Neural cell (in vitro differentiated cells): ENCODE results near the gene PAK5. TPM values are rescaled to one million over a fixed set of nuclear protein-coding genes. Genes with fewer than 3 reads are reported as not detected.

Experiments
- H2AFZ ChIP-seq: fragments of 200-600, 300-800 bp; sonication (generic), shearing (Covaris generic); 2 replicates; pipeline ENCODE4 v1.6.0; 2014; ENCODE audit warnings: low read depth, mild to moderate bottlenecking, antibody characterized with exemption, low read length, moderate library complexity
- H3F3A ChIP-seq: fragments of 200-600 bp; shearing (Covaris generic); 2 replicates; pipeline ENCODE4 v1.6.1; 2016; ENCODE audit warnings: mild to moderate bottlenecking, moderate library complexity, mixed read lengths, antibody characterized with exemption, low read length; ENCODE audit not compliant: insufficient read depth, poor library complexity, severe bottlenecking
- H3K27ac ChIP-seq: fragments of 200-600, 300-800 bp; sonication (generic), shearing (Covaris generic); 2 replicates; pipeline ENCODE4 v1.5.1; 2014; ENCODE audit warnings: mild to moderate bottlenecking, low read length, moderate library complexity
- H3K27me3 ChIP-seq: fragments of 300-800, 200-600 bp; sonication (generic), shearing (Covaris generic); 2 replicates; pipeline ENCODE4 v1.6.0; 2014; ENCODE audit warnings: mild to moderate bottlenecking, low read depth, low read length, moderate library complexity; ENCODE audit not compliant: insufficient read depth
- H3K36me3 ChIP-seq: fragments of 300-800, 200-600 bp; sonication (generic), shearing (Covaris generic); 2 replicates; pipeline ENCODE4 v1.5.1; 2014; ENCODE audit warnings: mild to moderate bottlenecking, antibody characterized with exemption, low read length, moderate library complexity; ENCODE audit not compliant: insufficient read depth
- H3K4me2 ChIP-seq: fragments of 300-800, 200-600 bp; sonication (generic), shearing (Covaris generic); 2 replicates; pipeline ENCODE4 v1.6.0; 2014; ENCODE audit warnings: mild to moderate bottlenecking, low read length
- H3K4me3 ChIP-seq: fragments of 300-800, 200-600 bp; sonication (generic), shearing (Covaris generic); 2 replicates; pipeline ENCODE4 v1.5.1; 2014; ENCODE audit warnings: mild to moderate bottlenecking, low read length, moderate library complexity
- H3K79me2 ChIP-seq: fragments of 200-600 bp; shearing (Covaris generic); replicated peaks from 2 replicates; pipeline ENCODE4 v1.6.0; 2014; ENCODE audit warnings: mild to moderate bottlenecking, low read length, moderate library complexity; ENCODE audit not compliant: insufficient read depth
- H3K9ac ChIP-seq: fragments of 300-800, 200-600 bp; sonication (generic), shearing (Covaris generic); 2 replicates; pipeline ENCODE4 v1.6.1; 2016; ENCODE audit warnings: mild to moderate bottlenecking, low read length, mixed read lengths
- H3K9me2 ChIP-seq: fragments of 200-600 bp; shearing (Covaris generic); 2 replicates; pipeline ENCODE4 v1.6.1; 2016; ENCODE audit warnings: mild to moderate bottlenecking, low read length, mixed read lengths; ENCODE audit not compliant: insufficient read depth
- H3K9me3 ChIP-seq: fragments of 200-600, 300-800 bp; sonication (generic), shearing (Covaris generic); 2 replicates; pipeline ENCODE4 v1.6.1; 2016; ENCODE audit warnings: mild to moderate bottlenecking, mixed run types, low read length, moderate library complexity, mixed read lengths
- H4K20me1 ChIP-seq: fragments of 200-600 bp; shearing (Covaris generic); 2 replicates; pipeline ENCODE4 v1.6.1; 2016; ENCODE audit warnings: mild to moderate bottlenecking, mixed run types; ENCODE audit not compliant: insufficient read depth
- CTCF ChIP-seq: fragments of 450-650 bp; IDR thresholded peaks from 2 replicates; pipeline ENCODE4 v1.5.1; 2014; ENCODE audit warnings: antibody characterized with exemption, mild to moderate bottlenecking, moderate library complexity; ENCODE audit not compliant: poor library complexity, severe bottlenecking
- EP300 ChIP-seq: fragments of 450-650 bp; conservative IDR thresholded peaks from 2 replicates; pipeline ENCODE4 v1.6.1; 2014; ENCODE audit warnings: antibody characterized with exemption, mild to moderate bottlenecking, moderate library complexity; ENCODE audit not compliant: poor library complexity, severe bottlenecking
- EZH2 ChIP-seq: fragments of 200-600, 300-800 bp; shearing (Covaris generic), sonication (generic); IDR thresholded peaks from 2 replicates; pipeline ENCODE4 v1.6.1; 2014; ENCODE audit warnings: antibody characterized with exemption, low read length, borderline replicate concordance, mild to moderate bottlenecking; ENCODE audit not compliant: insufficient read depth, poor library complexity, severe bottlenecking
- MXI1 ChIP-seq: fragments of 450-650 bp; conservative IDR thresholded peaks from 2 replicates; pipeline ENCODE4 v1.6.1; 2014; ENCODE audit warnings: antibody characterized with exemption, mild to moderate bottlenecking; ENCODE audit not compliant: poor library complexity, severe bottlenecking
- POLR2AphosphoS5 ChIP-seq: IDR thresholded peaks from 2 replicates; pipeline ENCODE4 v1.6.1; 2012
- RAD21 ChIP-seq: fragments of 450-650 bp; conservative IDR thresholded peaks from 2 replicates; pipeline ENCODE4 v1.6.1; 2014; ENCODE audit warnings: antibody characterized with exemption, mild to moderate bottlenecking, moderate library complexity
- SMC3 ChIP-seq: fragments of 450-650 bp; conservative IDR thresholded peaks from 2 replicates; pipeline ENCODE4 v1.6.1; 2014; ENCODE audit warnings: antibody characterized with exemption, mild to moderate bottlenecking, moderate library complexity; ENCODE audit not compliant: poor library complexity
- TAF1 ChIP-seq: IDR thresholded peaks from 2 replicates; pipeline ENCODE4 v1.6.1; 2012; ENCODE audit warnings: low read depth
- polyA plus RNA-seq: library from polyadenylated mRNA; depleted of rRNA; stranded (reverse); fragments of >200 nt; gene quantifications from 2 replicates; pipeline ENCODE4 v1.2.3, GENCODE V29; 2014
- TF ChIP-seq, protein P1 (sequence below): IDR thresholded peaks from 2 replicates; pipeline ENCODE4 v1.6.1; 2012; ENCODE audit warnings: borderline replicate concordance

The PAK5 gene
- polyA plus RNA-seq, 1 donor from 2014 or later: 48.3 TPM

DNA sequence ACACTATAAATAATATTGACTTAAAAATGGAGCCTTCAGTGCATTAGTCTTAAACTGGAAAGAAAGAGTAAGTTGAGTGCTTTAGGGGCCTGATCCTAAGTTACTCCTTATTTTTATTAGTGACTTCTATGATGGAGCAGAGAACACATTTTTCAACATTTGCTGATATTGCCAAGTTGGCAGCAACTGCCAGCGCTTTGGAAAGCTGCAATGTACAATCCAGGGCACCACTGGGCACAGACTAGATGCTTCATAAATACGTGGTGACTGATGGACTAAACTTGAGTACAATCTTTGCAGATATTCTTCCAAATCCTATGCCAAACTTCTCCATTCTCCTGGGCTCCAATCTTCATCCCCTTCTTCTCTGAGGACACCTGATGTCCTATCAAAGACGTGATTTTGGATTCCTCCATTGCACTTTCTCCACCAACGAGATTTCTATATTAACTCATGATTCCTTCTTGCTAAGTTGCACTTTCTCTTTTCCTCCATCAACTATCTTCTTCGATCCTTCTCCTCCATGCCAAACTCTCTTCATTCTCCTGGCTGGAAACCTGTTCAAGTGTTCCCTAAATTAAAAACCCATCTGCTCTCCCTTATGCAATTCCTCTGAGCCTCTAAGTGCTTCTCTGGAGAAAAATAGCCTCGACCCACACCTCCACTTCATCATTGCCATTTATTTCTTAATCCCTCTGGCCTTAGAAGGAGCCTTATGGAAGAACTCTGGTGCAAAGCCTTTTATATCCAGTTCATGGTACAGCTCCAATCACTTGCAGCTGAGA, 28.5 kb upstream of the PAK5 start:
- H3K4me3 ChIP-seq: no peak overlapping the region
- TF ChIP-seq EZH2 (no peak), CTCF (no peak), SMC3 (no peak), TAF1 (no peak), POLR2AphosphoS5 (no peak), MXI1 (no peak), RAD21 (no peak), EP300 (no peak)
- TF ChIP-seq, protein P1, sequence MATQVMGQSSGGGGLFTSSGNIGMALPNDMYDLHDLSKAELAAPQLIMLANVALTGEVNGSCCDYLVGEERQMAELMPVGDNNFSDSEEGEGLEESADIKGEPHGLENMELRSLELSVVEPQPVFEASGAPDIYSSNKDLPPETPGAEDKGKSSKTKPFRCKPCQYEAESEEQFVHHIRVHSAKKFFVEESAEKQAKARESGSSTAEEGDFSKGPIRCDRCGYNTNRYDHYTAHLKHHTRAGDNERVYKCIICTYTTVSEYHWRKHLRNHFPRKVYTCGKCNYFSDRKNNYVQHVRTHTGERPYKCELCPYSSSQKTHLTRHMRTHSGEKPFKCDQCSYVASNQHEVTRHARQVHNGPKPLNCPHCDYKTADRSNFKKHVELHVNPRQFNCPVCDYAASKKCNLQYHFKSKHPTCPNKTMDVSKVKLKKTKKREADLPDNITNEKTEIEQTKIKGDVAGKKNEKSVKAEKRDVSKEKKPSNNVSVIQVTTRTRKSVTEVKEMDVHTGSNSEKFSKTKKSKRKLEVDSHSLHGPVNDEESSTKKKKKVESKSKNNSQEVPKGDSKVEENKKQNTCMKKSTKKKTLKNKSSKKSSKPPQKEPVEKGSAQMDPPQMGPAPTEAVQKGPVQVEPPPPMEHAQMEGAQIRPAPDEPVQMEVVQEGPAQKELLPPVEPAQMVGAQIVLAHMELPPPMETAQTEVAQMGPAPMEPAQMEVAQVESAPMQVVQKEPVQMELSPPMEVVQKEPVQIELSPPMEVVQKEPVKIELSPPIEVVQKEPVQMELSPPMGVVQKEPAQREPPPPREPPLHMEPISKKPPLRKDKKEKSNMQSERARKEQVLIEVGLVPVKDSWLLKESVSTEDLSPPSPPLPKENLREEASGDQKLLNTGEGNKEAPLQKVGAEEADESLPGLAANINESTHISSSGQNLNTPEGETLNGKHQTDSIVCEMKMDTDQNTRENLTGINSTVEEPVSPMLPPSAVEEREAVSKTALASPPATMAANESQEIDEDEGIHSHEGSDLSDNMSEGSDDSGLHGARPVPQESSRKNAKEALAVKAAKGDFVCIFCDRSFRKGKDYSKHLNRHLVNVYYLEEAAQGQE: no peak
- no peaks in the 10 kb centered on the region for H3K79me2 ChIP-seq
- H3K9me3 ChIP-seq: no peaks in the 10 kb centered on the region
- H3K4me2 ChIP-seq: no peak overlapping the region
- H3F3A ChIP-seq: no peaks in the 10 kb centered on the region
- H3K9me2 ChIP-seq: no peaks in the 10 kb centered on the region
- H3K27me3 ChIP-seq: no peaks in the 10 kb centered on the region
- no peaks in the 10 kb centered on the region for H3K36me3 ChIP-seq
- H3K9ac ChIP-seq: no peak overlapping the region
- no peak overlapping the region for H3K27ac ChIP-seq
- no peaks in the 10 kb centered on the region for H4K20me1 ChIP-seq
- H2AFZ ChIP-seq: no peak overlapping the region

DNA sequence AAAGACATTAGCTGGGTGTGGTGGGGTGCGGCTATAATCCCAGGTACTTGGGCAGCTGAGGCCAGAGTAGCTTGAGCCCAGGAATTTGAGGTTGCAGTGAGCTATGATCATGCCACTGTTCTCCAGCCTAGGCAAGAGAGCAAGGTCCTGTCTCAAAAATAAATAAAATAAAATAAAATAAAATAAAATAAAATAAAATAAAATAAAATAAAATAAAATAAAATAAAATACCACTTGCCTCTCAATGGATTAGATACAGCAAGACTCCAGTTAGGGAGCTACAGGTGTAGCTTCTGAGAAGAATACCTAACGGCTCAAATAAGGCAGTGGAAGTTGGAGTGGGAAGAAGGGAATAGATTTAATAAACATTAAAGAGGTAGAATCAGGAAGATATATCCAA, 13.7 kb upstream of the PAK5 start:
- H3K27me3 ChIP-seq: no peaks in the 10 kb centered on the region
- no peaks in the 10 kb centered on the region for H3F3A ChIP-seq
- no peaks in the 10 kb centered on the region for H4K20me1 ChIP-seq
- no peaks in the 10 kb centered on the region for H3K9me3 ChIP-seq
- H3K4me2 ChIP-seq: no peak overlapping the region
- H2AFZ ChIP-seq: no peak overlapping the region
- H3K79me2 ChIP-seq: no peaks in the 10 kb centered on the region
- no peak for TF ChIP-seq RAD21
- H3K9me2 ChIP-seq: no peaks in the 10 kb centered on the region
- H3K36me3 ChIP-seq: no peaks in the 10 kb centered on the region
- no peak overlapping the region for H3K4me3 ChIP-seq
- H3K27ac ChIP-seq: no peak overlapping the region
- H3K9ac ChIP-seq: no peak overlapping the region

DNA sequence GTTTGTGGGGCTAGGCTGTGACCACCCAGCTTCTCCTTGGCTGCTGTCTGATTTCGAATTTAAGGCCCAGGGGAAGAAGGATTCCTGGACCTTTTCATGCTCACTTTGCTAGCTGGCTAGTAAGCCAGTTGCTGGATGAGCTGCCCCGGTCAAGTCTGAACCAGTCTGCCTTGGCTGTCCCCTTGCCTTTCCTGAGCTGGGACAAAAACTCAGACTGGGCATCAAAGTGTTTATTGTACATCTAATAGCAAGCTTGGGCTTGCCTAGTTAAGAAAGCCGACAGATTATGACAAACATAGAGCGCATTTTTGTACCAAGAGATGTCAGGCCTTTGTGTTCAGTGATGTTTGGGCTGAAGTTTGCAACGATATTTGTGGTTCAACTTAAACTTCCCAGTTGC, 750 bp upstream of the PAK5 start:
- Histone ChIP-seq H3K27me3 (no peaks in the 10 kb centered on the region), H3K9me3 (no peaks in the 10 kb centered on the region)

More for the DNA sequence above, 750 bp upstream of the PAK5 start:
- Histone ChIP-seq H3K36me3 (no peaks in the 10 kb centered on the region), H3K4me2 (no peak overlapping the region), H4K20me1 (no peaks in the 10 kb centered on the region), H2AFZ (peak overlapping the region; percentile 52), H3K27ac (peak overlapping the region; percentile 36), H3F3A (peaks cover 6% of the 10 kb centered on the region), H3K4me3 (peak overlapping the region; percentile 91), H3K79me2 (peaks cover 29% of the 10 kb centered on the region), H3K9ac (peak overlapping the region; percentile 21), H3K9me2 (no peaks in the 10 kb centered on the region)
- TF ChIP-seq TAF1 (no peak), EZH2 (no peak), RAD21 (no peak), EP300 (no peak), POLR2AphosphoS5 (no peak), MXI1 (no peak), CTCF (no peak), SMC3 (no peak)
- TF ChIP-seq, protein P1: no peak
